Left lung (tissue), 10 donors: ENCODE measurements around the gene CLASP1. TPM values are rescaled to one million over a fixed set of nuclear protein-coding genes. Genes with fewer than 3 reads are reported as not detected.
"Not testable (repeated sequence)": the region's sequence is repeated elsewhere in the genome, so short reads cannot be mapped to it uniquely, and the experiment has no call there.

Experiments
- ATAC-seq: fragments of 200-7000 bp; cut with Tn5 transposase; one replicate; pipeline ENCODE4 v1.9.1; 2020; ENCODE audit warnings: moderate library complexity
- DNase-seq, 4 donors: peaks; one replicate each; pipeline ENCODE4 v3.0.0-alpha.2; 2013 to 2020
- H3K27ac ChIP-seq, 2 donors: fragments of 200-600 bp; sonication (generic) in 1 of 2; one replicate each; pipeline versions ENCODE4 v1.5.0 to v1.8.0; 2020 to 2021
- H3K27me3 ChIP-seq, 2 donors: fragments of 200-600 bp; sonication (generic) in 1 of 2; one replicate each; pipeline versions ENCODE4 v1.5.0 to v1.8.0; 2020 to 2021
- H3K36me3 ChIP-seq, 2 donors: fragments of 200-600 bp; sonication (generic) in 1 of 2; one replicate each; pipeline versions ENCODE4 v1.5.0 to v1.8.0; 2020 to 2021
- H3K4me1 ChIP-seq, 2 donors: fragments of 200-600 bp; one replicate each; pipeline ENCODE4 v1.8.0; 2021
- H3K4me3 ChIP-seq, 2 donors: fragments of 200-600 bp; sonication (generic) in 1 of 2; one replicate each; pipeline versions ENCODE4 v1.5.0 to v1.8.0; 2020 to 2021; ENCODE audit warnings: mild to moderate bottlenecking in 1 of 2
- H3K9me3 ChIP-seq, 2 donors: fragments of 200-600 bp; sonication (generic) in 1 of 2; one replicate each; pipeline versions ENCODE4 v1.5.0 to v1.8.0; 2020 to 2021
- intact Hi-C, 2 donors: fragments of 100-400 bp; cut with DNase I; formaldehyde crosslinking; loops; one replicate each; pipeline versions ENCODE4 v1.11.2 to v1.14.2; 2022
- polyA plus RNA-seq, 6 donors: library from polyadenylated mRNA; unstranded; fragments of 120-200 nt; gene quantifications; one replicate each; pipeline ENCODE4 v1.2.1, GENCODE V29; 2013; ENCODE audit not compliant: insufficient read length in 6 of 6
- total RNA-seq, 2 donors: library from RNA; stranded (reverse); fragmentation: NEBNext Ultra II Directional; extraction: Animal tissue kit (Norgen Biotek cat#: 25700); gene quantifications; one replicate each; pipeline ENCODE4 v1.2.1, GENCODE V29; 2021
- TF ChIP-seq, protein P1 (sequence below), 2 donors: fragments of 200-600 bp; sonication (generic) in 1 of 2; IDR thresholded peaks; one replicate each; pipeline versions ENCODE4 v1.5.0 to v1.8.0; 2021; ENCODE audit warnings: antibody characterized with exemption in 2 of 2
- donor health status: DM: no; HTN: yes; CAD: no.
- donor health status: DM: no; HTN: no; CAD: no.

The CLASP1 gene
- total and polyA plus RNA-seq, 8 donors = 42.9 to 52.1 (median 48.7) TPM

- DNase-seq = peak in 2 of 4 donors; percentile 65 to 72
- no peak overlapping the region for H3K4me3 ChIP-seq
- H3K36me3 ChIP-seq = peaks cover 0 to 8% of the 10 kb centered on the region in 2 donors
- TF ChIP-seq, protein P1, sequence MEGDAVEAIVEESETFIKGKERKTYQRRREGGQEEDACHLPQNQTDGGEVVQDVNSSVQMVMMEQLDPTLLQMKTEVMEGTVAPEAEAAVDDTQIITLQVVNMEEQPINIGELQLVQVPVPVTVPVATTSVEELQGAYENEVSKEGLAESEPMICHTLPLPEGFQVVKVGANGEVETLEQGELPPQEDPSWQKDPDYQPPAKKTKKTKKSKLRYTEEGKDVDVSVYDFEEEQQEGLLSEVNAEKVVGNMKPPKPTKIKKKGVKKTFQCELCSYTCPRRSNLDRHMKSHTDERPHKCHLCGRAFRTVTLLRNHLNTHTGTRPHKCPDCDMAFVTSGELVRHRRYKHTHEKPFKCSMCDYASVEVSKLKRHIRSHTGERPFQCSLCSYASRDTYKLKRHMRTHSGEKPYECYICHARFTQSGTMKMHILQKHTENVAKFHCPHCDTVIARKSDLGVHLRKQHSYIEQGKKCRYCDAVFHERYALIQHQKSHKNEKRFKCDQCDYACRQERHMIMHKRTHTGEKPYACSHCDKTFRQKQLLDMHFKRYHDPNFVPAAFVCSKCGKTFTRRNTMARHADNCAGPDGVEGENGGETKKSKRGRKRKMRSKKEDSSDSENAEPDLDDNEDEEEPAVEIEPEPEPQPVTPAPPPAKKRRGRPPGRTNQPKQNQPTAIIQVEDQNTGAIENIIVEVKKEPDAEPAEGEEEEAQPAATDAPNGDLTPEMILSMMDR (IDR thresholded peaks at IDR 0.05) = no peak
- H3K4me1 ChIP-seq = peaks cover 15 to 16% of the 10 kb centered on the region in 2 donors
- no peak overlapping the region for H3K27ac ChIP-seq
- no peaks in the 10 kb centered on the region for H3K9me3 ChIP-seq
- ATAC-seq = peak; percentile 16
- no peaks in the 10 kb centered on the region for H3K27me3 ChIP-seq
- intact Hi-C loops = no loop called here
Observed at GRCh38 chr2:121480826-121481225, 168.4 kb downstream of the CLASP1 start.

- TF ChIP-seq, protein P1 (IDR thresholded peaks at IDR 0.05) = no peak
- DNase-seq (peak in 1 of 4 donors; percentile 36), ATAC-seq (peak; percentile 80)
- H3K27ac ChIP-seq = no peak overlapping the region
- no peak overlapping the region for H3K4me3 ChIP-seq
- intact Hi-C loops = no loop called here
- no peaks in the 10 kb centered on the region for H3K27me3 ChIP-seq
- H3K9me3 ChIP-seq = no peaks in the 10 kb centered on the region
- peaks cover 15 to 16% of the 10 kb centered on the region in 2 donors for H3K4me1 ChIP-seq
- peaks cover 0 to 8% of the 10 kb centered on the region in 2 donors for H3K36me3 ChIP-seq
Observed at GRCh38 chr2:121479882-121480522, 169.3 kb downstream of the CLASP1 start.

DNA sequence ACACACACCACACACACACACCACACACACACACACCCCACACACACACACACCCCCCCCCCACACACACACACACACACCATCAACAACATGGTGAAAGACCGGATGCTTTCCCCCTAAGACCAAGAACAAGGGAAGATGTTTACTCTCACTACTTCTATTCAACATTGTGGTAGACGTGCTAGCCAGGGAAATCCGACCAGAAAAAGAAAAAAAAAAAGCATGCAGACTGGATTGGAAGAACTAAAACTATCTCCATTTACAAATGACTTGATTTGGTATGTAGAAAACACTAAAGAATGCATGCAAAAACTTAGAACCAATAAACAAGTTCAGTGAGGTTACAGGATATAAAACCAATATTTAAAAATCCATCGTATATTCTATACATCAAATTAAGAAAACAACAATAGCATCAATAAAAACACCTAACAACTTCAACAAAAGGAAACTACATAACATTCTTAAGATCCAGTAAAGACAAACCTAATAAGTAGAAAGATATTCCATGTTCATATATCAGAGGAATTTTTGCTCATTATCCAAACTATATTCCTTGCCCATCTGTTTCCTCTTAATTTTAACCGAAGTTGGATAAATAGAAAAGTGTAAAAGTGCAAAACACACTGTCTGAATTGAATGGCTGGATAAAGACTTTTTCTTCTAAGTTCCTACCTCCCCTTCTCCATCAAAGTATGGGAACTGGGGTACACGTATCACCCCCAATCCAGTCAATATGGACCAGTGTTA, 170.1 kb downstream of the CLASP1 start:
- DNase-seq (peak in 1 of 4 donors; percentile 15), ATAC-seq (no peak)
- Histone ChIP-seq H3K4me3 (no peak overlapping the region), H3K27me3 (no peaks in the 10 kb centered on the region), H3K9me3 (no peaks in the 10 kb centered on the region), H3K36me3 (peaks cover 0 to 8% of the 10 kb centered on the region in 2 donors), H3K4me1 (peaks cover 15 to 16% of the 10 kb centered on the region in 2 donors), H3K27ac (no peak overlapping the region)
- TF ChIP-seq, protein P1 (IDR thresholded peaks at IDR 0.05) = no peak
- intact Hi-C loops = no loop called here

DNA sequence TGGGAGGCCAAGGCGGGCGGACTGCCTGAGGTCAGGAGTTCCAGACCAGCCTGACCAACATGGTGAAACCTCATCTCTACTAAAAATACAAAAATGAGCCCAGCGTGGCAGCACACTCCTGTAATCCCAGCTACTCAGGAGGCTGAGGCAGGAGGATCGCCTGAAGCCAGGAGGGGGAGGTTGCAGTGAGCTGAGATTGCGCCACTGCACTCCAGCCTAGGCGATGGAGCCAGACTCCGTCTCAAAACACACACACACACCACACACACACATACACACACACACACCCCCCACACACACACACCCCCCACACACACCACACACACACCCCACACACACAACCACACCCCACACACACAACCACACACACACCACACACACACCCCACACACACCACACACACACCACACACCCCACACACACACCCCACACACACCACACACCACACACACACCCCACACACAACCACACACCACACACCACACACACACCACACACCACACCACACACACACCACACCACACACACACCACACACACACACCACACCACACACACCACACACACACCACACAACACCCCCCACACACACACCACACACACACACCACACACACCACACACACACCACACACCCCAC, 170.8 kb downstream of the CLASP1 start:
- intact Hi-C loops, DNase-seq, H3K9me3 ChIP-seq, H3K36me3 ChIP-seq, H3K4me3 ChIP-seq, ATAC-seq, H3K27me3 ChIP-seq, H3K27ac ChIP-seq: not testable (repeated sequence)
- peaks cover 15 to 16% of the 10 kb centered on the region in 2 donors for H3K4me1 ChIP-seq

DNA sequence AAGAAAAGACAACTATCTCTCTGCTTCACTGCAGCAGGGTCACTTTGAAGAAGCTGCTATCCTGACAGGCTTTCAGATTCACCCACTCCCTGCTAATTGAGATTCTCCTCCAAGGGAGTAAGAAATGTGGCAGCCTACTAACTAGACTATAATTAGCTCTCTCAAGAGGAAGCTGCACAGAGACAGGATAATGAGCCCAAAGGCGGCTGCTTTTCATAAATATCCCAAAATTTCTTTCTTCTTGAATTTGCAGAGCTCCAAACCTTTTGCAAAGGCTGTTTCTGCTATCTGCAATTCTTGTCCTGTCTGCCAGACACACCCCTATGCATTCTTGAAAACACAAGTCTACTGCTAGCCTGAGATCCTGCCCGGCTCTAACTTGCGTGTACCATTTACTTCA, 172.6 kb downstream of the CLASP1 start:
- Histone ChIP-seq H3K27ac (no peak overlapping the region), H3K27me3 (no peaks in the 10 kb centered on the region), H3K9me3 (no peaks in the 10 kb centered on the region), H3K4me1 (peaks cover 15 to 16% of the 10 kb centered on the region in 2 donors), H3K36me3 (no peaks in the 10 kb centered on the region), H3K4me3 (no peak overlapping the region)
- no peak for ATAC-seq
- DNase-seq = no peak
- intact Hi-C loops = no loop called here
- TF ChIP-seq, protein P1 (IDR thresholded peaks at IDR 0.05) = no peak
